ENCODE results near the gene HLF. TPM values are rescaled to one million over a fixed set of nuclear protein-coding genes. Genes with fewer than 3 reads are reported as not detected.

The HLF gene
- total and polyA plus RNA-seq, 2 experiments from 2014 or later: 0.28 TPM; not detected in 1

- no peaks in the 10 kb centered on the region for H3K4me1 ChIP-seq (ENCODE audit: insufficient read depth)
- no peaks in the 10 kb centered on the region for H3F3A ChIP-seq (replicated peaks; ENCODE audit: low read depth)
- H4K20me1 ChIP-seq (replicated peaks; ENCODE audit: insufficient read depth): no peaks in the 10 kb centered on the region
- Mint-ChIP-seq H3K27me3 (ENCODE audit: insufficient read depth, low read depth, poor library complexity) (no peaks in the 10 kb centered on the region), H3K36me3 (ENCODE audit: low read depth) (no peaks in the 10 kb centered on the region), H3K4me1 (no peaks in the 10 kb centered on the region), H3K27ac (no peak overlapping the region), H3K4me3 (no peak overlapping the region), H3K9me3 (no peaks in the 10 kb centered on the region)
- H3K27me3 ChIP-seq (ENCODE audit: insufficient read depth): no peaks in the 10 kb centered on the region
- 0 out of 2 replicates have a peak, but pooled peaks cover 5% of the 10 kb centered on the region for H3K9me2 ChIP-seq (ENCODE audit: insufficient read depth)
- no peak for TF ChIP-seq ZNF462 (CRISPR knock-in tag; IDR thresholded peaks at IDR 0.05)
- no peak for TF ChIP-seq ETS1 (IDR thresholded peaks at IDR 0.05)
- TF ChIP-seq JUNB (IDR thresholded peaks at IDR 0.05; ENCODE audit: unreplicated experiment): no peak
- no peak for TF ChIP-seq CREB1 (CRISPR knock-in tag; IDR thresholded peaks at IDR 0.05; ENCODE audit: low read depth)
- TF ChIP-seq ZNF331 (CRISPR knock-in tag; IDR thresholded peaks at IDR 0.05; ENCODE audit: low read depth): no peak
- TF ChIP-seq STAT1 (IDR thresholded peaks at IDR 0.05; ENCODE audit: unreplicated experiment): no peak
- TF ChIP-seq EZH2phosphoT487 (IDR thresholded peaks at IDR 0.05; ENCODE audit: unreplicated experiment): no peak
- TF ChIP-seq POLR2AphosphoS5 (IDR thresholded peaks at IDR 0.05; ENCODE audit: low read depth): no peak
- TF ChIP-seq EZH2 (IDR thresholded peaks at IDR 0.05; ENCODE audit: low read depth, unreplicated experiment): no peak
- H3K36me3 ChIP-seq (ENCODE audit: insufficient read depth): no peaks in the 10 kb centered on the region
- no peak overlapping the region for H3K27ac ChIP-seq (ENCODE audit: low read depth)
- no peak overlapping the region for H2AFZ ChIP-seq
- no peak for DNase-seq (ENCODE audit: low spot score)
- no peaks in the 10 kb centered on the region for H3K79me2 ChIP-seq (replicated peaks; ENCODE audit: insufficient read depth)
- H3K4me2 ChIP-seq: no peak overlapping the region
- no peak overlapping the region for H3K4me3 ChIP-seq
- no peak for ATAC-seq
Observed at GRCh38 chr17:55292094-55292493, 27.3 kb downstream of the HLF start.

Data from GM23338 (cell line).